ENCODE results near the gene BEND6.

- TF ChIP-seq, protein P1, sequence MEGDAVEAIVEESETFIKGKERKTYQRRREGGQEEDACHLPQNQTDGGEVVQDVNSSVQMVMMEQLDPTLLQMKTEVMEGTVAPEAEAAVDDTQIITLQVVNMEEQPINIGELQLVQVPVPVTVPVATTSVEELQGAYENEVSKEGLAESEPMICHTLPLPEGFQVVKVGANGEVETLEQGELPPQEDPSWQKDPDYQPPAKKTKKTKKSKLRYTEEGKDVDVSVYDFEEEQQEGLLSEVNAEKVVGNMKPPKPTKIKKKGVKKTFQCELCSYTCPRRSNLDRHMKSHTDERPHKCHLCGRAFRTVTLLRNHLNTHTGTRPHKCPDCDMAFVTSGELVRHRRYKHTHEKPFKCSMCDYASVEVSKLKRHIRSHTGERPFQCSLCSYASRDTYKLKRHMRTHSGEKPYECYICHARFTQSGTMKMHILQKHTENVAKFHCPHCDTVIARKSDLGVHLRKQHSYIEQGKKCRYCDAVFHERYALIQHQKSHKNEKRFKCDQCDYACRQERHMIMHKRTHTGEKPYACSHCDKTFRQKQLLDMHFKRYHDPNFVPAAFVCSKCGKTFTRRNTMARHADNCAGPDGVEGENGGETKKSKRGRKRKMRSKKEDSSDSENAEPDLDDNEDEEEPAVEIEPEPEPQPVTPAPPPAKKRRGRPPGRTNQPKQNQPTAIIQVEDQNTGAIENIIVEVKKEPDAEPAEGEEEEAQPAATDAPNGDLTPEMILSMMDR (IDR thresholded peaks at IDR 0.05), result no peak
- TF ChIP-seq EZH2 (IDR thresholded peaks at IDR 0.05; ENCODE audit: borderline replicate concordance, insufficient read depth, low read depth, low read length, poor library complexity, severe bottlenecking), result no peak
Observed at GRCh38 chr6:57004292-57004691, 49.4 kb downstream of the BEND6 start.

Measured in B cell (primary cell).